Activated T-helper 9 cell treated with anti-CD3 and anti-CD28 coated beads, Interleukin-2, amount 50 U/mL, for 16 hours (primary cell): Measurements from ENCODE around the gene IQUB.
"Not testable (repeated sequence)": the region's sequence is repeated elsewhere in the genome, so short reads cannot be mapped to it uniquely, and the experiment has no call there.

ENCODE experiments used
- DNase-seq: peaks from one replicate; pipeline ENCODE4 v3.0.0-alpha.2; 2020; ENCODE audit warnings: low read depth

The IQUB gene

GRCh38 chr7:123410273-123410904 is 124.0 kb downstream of the IQUB start:
- DNase-seq: no peak

GRCh38 chr7:123407951-123408350 is 126.4 kb downstream of the IQUB start:
- not testable (repeated sequence) for DNase-seq
